ENCODE measurements around the gene TBX10.

The TBX10 gene

GRCh38 chr11:67613313-67613959, 26.1 kb downstream of the TBX10 start:
- ChIA-PET POLR2A (no interaction called here), CTCF (interaction anchor here (0.9 to 7.7 kb wide), 12 partner anchors 8 to 53 kb away, joined by 3 to 104 read pairs (median 5); partner anchors contain the start of genes GSTP1 and NUDT8)
- TF ChIP-seq CTCF (IDR thresholded peaks at IDR 0.05; ENCODE audit: insufficient read depth, low read length, missing control alignments): no peak
- no peak overlapping the region for H3K4me3 ChIP-seq (ENCODE audit: low read depth, low read length)
- no peak for DNase-seq (ENCODE audit: low read depth, low spot score)

- DNase-seq (ENCODE audit: low read depth, low spot score): no peak
- POLR2A ChIA-PET: no interaction called here
- CTCF ChIA-PET: interaction anchor here (0.9 to 7.7 kb wide), 2 partner anchors 16 to 20 kb away, joined by 3 to 104 read pairs; partner anchors contain the start of gene NUDT8
Measured at GRCh38 chr11:67612751-67613150, 26.8 kb downstream of the TBX10 start.

GRCh38 chr11:67611704-67612587, 27.6 kb downstream of the TBX10 start:
- CTCF ChIA-PET: interaction anchor here (0.9 to 7.7 kb wide), 2 partner anchors 17 to 19 kb away, joined by 3 to 104 read pairs; partner anchors contain the start of gene NUDT8
- POLR2A ChIA-PET: no interaction called here
- DNase-seq (ENCODE audit: low read depth, low spot score): no peak
- TF ChIP-seq CTCF (IDR thresholded peaks at IDR 0.05; ENCODE audit: insufficient read depth, low read length, missing control alignments): no peak
- H3K4me3 ChIP-seq (ENCODE audit: low read depth, low read length): no peak overlapping the region

More at GRCh38 chr11:67612751-67613150, 26.8 kb downstream of the TBX10 start:
- H3K4me3 ChIP-seq (ENCODE audit: low read depth, low read length): no peak overlapping the region
- TF ChIP-seq CTCF (IDR thresholded peaks at IDR 0.05; ENCODE audit: insufficient read depth, low read length, missing control alignments): no peak

- H3K4me3 ChIP-seq (ENCODE audit: low read depth, low read length): no peak overlapping the region
- DNase-seq (ENCODE audit: low read depth, low spot score): no peak
- no peak for TF ChIP-seq CTCF (IDR thresholded peaks at IDR 0.05; ENCODE audit: insufficient read depth, low read length, missing control alignments)
- ChIA-PET CTCF (interaction anchor here (7.7 kb wide), 1 partner anchor 17 kb away, joined by 104 read pairs; the partner anchor contains the start of gene NUDT8), POLR2A (no interaction called here)
Measured at GRCh38 chr11:67611165-67611564, 28.4 kb downstream of the TBX10 start.

- TF ChIP-seq CTCF (IDR thresholded peaks at IDR 0.05; ENCODE audit: insufficient read depth, low read length, missing control alignments): no peak
- H3K4me3 ChIP-seq (ENCODE audit: low read depth, low read length): no peak overlapping the region
- ChIA-PET POLR2A (no interaction called here), CTCF (interaction anchor here (3.0 kb wide), 1 partner anchor 18 kb away, joined by 33 read pairs; the partner anchor contains the start of gene NUDT8)
- no peak for DNase-seq (ENCODE audit: low read depth, low spot score)
Measured at GRCh38 chr11:67610302-67610868, 29.2 kb downstream of the TBX10 start.

Data from AG04449 (cell line).